Measurements from ENCODE around the gene BRSK1.

Gene BRSK1

DNA sequence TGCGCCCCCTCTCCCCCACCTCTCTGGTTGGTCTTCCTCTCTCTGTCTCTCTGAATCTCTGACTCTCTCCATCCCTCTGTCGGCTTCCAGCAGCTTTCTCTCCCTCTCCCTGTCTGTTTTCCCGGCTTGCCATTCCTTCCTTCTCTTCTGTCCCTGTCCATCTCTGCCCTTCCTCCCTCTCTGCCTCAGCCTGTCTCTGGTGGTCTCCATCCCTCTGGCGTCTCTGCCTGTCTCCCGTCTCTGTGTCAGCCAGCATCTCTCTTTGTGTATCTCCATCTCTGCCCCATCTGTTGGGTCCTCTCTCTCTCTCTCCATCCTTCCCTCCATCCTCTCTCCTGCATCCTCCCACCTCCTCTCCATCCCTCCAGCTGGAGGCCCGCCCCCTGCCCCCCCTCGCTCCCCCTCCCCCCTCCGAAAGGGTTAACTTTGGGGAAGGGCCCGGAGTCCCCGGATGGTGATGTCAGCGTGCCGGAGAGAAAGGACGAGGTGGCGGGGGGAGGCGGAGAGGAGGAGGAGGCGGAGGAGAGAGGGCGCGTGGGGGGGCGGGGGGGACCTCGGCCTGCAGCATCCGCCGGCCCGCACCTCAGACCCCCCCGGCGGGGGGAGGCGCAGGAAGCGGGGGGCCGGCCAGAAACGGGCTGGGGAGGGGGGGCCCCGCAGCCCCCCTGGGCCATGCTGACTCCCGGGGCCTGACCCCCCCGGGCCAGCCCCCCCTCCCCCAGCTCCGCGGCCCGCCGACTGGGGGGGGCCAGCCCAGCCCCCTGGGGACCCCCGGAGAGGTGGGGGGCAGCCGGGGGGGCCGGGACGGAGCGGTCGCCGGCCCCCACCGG, at the start of gene BRSK1:
TSS of gene BRSK1 (plus strand) at position 450 of the 830 bp plus-strand sequence. CDS start 446 bp downstream, outside the sequence.
- DNase-seq (ENCODE audit: low spot score), result peak; percentile 42

DNA sequence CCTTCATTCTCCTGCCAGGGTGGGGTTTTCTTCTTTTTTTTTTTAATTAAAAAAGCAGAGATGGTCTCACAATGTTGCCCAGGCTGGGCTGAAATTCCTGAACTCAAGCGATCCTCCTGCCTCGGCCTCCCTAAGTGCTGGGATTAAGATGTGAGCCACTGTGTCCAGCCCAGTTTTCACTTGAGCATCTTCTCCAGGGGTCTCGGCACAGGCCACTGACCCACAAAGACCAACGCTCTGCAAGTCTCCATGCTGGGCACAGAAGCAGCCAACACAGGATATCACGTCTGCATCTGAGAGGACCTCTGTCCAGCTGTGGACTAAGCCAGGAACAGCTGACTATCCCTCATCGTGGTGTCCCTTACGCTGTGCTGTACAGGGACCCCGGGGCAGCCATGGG, 45.8 kb upstream of the BRSK1 start:
- DNase-seq (ENCODE audit: low spot score), result no peak

DNA sequence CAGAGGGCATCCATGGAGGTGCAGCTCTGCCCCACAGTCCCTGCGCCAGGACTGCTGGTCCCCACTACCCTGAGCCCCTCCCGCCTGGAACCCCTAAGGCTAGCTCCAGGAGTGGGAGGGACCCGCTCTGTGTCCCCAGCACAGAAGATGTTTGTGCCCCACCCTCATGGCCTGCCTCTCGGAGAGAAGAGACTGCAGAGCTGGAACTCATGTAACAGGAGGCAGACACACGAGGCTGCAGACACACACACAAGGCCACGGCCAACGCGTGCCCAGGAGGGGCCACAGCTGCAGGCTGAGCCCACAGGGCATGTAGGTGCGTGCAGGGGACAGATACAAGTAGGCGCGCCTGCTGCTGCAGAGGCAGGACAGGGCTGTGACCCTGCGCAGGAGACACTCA, 44.8 kb upstream of the BRSK1 start:
- DNase-seq (ENCODE audit: low spot score), result no peak

DNA sequence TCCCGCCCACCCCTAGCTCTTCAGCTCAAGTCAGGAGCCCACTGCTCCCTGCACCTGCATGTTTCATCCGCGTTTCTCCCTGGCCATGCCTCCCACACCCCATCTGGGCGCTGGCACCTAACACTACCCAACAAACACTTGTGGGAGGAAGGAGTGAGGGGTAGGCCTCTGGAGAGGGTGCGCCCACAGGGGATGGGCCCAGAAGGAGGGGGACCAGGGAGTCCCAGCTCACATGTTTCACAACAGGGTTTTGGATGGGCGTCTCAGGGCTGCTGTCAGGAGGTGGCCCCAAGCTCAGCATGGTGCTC, 43.1 kb upstream of the BRSK1 start:
- no peak for DNase-seq (ENCODE audit: low spot score)

DNA sequence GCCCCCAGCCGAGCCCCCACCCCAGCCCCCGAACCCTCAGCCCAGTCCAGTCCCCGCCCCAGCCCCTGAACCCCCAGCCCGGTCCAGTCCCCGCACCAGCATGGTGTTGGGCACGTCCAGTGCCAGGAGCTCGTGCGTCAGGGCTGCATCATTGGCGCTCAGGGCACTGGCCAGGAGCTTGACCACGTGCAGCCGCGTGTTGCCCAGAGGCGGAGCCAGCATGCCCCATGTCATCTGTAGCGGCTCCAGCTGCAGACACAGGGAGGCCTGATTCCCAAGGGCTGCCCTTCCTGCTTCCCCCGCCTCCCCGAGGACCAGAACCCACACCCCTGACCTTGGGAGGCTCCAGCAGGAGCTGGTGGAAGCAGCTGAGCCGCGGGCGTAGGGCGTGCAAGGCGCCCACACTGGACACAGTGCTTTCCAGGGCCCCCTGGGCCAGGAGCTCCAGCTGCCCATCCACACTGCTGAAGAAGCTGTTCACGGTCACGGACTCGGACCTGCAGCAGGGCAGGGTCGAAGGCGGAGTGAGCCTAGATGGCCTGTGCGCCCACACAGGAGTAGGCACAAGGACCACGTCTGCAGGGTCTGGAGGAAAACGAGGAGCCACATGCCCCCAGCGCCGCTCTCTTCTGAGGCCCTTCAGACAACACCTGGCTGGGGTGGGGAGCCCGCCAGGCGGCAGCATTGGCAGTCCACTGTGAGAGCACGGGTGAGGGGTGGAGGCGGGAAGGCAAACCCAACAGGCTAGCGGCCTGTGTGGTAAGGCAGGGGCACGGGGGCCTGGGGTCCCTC, 42.5 kb upstream of the BRSK1 start:
- DNase-seq (ENCODE audit: low spot score), result no peak

DNA sequence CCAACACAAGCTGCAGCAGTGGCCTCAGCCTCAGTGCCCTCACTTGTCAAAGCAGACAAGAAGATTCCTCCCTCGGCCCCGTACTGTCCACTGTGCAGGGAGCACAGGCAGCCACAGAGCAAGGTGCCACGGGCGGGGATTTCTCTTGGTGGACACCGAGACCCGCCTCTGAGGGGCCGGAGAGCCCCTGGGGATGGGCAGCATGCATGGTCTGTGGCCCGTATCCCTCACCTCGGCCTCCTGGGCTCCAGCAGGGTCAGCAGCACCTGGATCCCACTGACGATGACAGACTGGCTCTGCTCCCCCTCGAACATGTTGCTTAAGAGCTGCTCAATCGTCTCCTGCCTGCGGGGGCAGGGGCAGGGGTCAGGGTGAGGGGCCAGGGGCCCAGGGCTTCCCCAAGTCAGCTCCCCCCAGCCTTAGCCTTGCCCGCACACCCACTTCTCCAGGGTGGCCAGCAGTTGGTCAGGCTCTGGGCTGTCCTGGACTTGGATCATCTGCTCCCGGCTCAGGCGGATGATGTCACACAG, 41.8 kb upstream of the BRSK1 start:
- no peak for DNase-seq (ENCODE audit: low spot score)

DNA sequence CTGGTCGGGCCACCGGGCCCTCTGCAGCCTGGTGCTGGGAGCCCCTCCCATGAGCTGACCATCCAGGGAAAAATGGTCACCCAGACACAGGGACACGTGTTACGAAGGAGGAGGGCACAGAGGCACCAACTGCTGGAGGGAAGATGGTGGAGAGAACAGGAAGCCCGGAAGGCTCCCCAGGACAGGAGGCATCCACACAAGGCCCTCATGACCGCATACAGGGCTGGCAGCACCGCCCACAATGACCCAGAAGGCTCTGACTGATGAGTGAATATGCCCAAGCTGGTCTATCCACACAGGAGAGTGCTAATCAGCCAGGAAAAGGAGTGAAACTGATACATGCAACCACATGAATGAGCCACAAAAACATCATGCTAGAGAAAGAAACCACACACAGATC, 41.3 kb upstream of the BRSK1 start:
- DNase-seq (ENCODE audit: low spot score), result no peak

DNA sequence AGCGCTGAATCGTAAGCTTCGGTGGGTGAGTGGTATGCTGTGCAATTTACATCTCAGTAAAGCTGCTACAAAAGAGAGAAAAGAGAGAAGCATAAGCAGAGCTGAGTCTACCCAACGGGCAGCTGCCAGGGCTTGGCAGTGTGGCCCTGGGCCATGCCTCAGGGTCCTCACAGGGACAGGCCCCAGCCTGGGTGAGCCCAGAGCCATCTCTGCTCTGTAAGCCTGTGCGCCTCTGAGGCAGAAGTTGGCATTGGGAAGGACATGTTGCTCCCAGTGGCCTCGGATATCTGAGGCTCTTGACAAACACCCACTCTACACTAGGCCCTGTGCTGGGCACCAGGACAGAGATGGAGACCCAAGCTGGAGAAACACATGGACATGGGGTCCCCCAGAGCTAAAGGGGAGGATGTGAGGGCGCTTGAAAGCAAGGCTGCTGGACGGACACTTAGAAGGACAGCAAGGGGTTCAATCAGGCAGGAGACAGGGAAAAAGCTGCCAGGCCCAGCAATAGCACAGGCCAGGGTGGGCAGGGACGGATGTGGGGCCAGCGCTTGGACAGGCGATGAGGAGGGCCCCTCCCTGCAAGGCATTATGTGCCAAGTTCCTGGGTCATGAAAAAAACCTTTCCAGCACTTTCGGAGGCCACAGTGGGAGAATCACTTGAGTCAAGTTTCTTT, 39.7 kb upstream of the BRSK1 start:
- DNase-seq (ENCODE audit: low spot score), result no peak

DNA sequence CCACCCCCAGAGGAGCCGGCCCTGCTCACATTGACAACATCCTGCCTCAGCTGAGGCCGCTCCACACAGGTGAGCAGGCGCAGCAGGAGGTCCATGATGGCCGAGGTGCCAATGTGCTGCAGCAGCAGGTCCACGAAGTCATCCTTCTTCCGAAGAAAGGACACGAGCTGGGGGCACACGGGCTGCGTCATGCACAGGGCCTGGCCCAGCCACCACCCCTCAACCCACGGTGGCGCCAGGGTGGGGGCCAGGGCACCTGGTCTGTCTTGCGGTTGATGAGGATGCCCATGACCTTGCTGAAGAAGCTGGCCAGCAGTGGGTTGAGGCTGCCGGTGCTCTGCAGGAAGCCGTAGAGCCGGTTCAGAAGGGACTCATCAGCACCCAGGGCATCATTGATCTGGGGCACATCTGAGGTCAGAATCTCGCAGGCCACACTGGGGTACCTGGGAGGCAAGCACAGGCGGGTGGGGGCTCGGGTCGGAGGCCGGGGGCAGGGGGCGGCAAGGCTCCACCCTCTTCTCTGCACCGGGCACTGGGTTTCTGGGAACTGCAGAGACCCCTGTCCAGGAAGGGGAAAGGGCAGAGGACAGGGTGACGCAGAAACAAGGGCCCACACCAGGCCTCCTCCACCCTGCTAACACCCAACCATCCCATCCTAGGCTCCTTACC, 38.4 kb upstream of the BRSK1 start:
- no peak for DNase-seq (ENCODE audit: low spot score)

DNA sequence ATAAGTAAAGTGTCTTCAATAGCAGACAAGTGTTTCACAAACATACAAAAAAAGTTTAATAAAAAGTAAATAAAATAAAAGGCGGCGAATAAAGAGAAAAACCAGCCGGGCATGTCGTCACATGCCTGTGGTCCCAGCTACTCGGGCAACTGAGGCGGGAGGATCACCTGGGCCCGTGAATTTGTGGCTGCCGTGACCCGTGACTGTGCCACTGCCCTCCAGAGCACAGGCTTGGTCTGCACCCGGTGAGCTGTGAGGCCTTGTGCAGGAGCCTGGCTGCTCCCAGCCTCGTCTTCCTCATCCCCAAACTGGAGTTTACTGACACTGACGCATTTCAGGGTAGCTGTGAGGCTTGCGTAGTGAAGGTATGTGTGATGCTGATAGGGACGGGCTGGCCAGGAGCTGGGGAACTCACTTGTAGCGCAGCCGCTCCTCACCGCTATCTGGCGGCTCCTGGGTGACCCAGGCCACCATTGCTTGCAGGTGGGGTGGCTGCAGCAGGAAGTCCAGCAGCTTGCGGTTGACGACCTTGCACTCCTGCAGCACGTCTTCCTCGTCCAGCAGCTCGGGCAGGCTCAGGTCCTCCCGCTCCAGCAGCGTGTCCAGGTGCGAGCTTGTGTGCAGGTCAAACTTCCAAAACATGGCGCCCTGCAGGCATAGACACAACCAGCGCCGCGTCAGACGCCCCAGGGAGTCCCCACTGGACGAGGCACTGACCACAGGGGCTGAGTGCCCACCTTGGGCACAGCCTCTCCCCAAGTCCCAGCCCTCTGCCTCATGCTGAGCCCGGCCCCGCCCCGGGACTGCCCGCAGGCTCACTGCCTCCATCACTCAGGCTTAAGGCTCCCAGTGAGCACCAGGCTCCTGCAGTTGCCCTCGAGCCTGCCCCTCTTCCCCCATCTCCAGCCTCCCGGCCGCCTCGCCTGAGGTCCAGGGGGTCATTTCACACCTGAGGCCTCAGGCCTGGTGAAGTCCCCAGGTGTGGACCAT, 37.0 kb upstream of the BRSK1 start:
- no peak for DNase-seq (ENCODE audit: low spot score)

DNA sequence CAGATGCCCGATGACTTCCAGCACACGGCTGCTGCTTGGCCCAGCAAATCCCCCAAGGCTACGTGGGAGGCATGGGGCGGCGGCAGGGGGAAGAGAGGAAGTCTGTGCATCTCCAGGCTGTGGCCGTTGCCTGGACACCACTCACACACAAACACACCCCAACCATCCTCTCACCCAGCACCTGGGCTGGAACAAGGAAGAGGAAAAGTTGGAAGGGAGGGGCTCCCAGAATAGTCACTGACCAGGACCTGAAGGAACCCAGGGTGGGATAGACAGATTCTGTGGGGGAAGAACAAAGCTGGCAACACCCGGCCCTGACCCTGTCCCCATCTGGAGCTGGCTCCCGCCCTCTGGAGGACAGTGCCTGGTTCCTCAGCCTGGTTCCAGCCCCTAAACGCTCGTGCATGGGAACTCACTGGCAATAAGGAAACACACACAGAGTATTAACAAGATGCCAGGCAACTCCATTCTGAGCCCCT, 36.1 kb upstream of the BRSK1 start:
- DNase-seq (ENCODE audit: low spot score), result no peak

DNA sequence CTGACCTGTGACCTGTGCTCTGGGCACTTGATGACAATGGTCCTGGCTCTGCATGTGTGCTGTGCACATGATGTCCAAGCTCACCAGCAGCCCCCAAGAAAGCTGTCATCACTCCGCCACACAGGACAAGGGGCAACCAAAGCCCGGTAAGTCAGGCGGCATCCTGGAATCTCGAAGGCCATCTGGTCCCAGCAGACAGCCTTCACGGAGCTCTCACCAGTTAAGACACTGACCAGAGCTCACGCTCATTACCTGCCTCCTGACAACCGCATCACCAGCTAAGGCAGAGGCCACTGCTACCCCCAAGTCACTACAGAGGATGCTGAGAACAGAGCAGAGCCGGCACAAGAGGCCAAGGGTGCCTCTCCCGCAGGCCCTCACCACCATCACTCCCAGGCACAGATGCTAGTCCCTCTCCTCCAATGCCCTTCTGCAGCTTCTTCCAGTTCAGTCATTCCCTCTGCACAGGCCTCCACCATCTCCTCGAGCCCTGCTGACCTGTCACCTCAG, 35.6 kb upstream of the BRSK1 start:
- DNase-seq (ENCODE audit: low spot score), result no peak

DNA sequence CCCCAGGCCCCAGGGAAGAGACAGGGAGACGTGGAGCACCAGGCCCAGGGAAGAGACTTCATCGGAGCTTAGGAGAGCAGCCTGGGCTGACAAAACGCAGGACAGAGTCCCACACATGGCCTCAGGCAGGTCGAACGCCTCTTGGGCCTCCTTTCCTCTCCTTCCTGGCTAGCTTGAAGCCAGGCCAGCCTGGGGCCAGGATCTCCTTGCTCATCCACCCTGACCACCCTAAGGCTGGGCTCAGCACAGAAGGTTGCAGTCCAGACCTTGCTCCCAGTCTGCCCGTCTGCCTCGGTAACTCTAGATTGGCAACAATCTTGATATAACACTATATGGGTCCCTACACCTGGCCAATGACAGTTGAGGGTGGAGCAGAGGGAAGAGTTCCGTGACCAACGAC, 35.1 kb upstream of the BRSK1 start:
- DNase-seq (ENCODE audit: low spot score), result no peak

DNA sequence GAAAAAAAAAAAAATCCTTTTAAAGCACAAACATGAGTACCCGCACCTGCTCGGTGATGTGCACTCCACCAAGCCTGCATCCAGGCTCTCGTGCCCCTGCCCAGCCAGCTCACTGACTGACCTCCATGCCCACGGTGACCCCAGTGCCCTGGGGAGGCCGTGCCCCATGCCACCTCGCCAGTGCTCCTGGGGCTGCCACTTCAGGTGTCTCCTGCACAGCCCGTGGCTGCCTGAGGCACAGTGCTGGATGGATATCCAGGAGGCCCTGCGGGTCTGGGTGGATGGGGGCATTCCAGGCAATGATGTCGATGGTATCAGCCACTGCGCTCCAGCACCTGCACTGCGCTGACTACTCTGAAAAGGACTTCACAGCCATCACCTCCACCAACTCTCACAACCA, 34.0 kb upstream of the BRSK1 start:
- no peak for DNase-seq (ENCODE audit: low spot score)

DNA sequence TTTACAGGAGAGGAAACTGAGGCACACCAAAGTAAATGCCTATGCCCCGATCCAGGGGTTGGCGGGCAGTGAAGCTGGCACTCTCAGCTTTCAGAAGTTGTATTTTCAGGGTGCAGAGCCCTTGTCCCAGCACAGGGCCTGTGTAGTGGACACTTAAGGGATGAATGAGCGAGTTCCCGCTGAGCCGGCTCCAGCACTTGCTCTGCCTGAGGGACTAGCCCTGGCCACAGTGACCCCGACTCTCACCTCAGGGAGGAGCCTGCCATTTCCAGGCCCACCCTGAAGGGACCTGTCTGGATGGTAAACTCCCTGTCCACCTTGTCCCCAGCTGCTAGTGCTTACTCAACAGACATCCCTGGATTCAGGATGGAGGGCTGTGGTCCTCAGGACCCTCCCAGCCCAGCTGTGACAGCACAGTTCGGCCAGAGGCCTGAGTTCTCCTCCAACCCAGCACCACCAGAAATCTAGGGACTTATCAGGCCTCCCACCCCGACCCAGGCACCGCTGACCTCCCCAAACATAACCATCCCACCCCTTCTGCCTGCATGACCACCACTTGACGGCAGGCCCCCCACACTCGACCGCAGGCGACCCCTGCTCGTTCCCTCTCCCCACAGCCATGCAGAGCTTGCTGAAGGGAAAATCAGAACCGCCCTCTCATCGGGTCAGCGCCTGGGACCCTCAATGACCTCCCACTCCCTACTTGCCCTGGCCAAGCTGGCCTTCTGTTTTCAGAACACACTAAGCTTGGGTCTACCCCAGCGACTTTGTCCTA, 33.3 kb upstream of the BRSK1 start:
- no peak for DNase-seq (ENCODE audit: low spot score)

DNA sequence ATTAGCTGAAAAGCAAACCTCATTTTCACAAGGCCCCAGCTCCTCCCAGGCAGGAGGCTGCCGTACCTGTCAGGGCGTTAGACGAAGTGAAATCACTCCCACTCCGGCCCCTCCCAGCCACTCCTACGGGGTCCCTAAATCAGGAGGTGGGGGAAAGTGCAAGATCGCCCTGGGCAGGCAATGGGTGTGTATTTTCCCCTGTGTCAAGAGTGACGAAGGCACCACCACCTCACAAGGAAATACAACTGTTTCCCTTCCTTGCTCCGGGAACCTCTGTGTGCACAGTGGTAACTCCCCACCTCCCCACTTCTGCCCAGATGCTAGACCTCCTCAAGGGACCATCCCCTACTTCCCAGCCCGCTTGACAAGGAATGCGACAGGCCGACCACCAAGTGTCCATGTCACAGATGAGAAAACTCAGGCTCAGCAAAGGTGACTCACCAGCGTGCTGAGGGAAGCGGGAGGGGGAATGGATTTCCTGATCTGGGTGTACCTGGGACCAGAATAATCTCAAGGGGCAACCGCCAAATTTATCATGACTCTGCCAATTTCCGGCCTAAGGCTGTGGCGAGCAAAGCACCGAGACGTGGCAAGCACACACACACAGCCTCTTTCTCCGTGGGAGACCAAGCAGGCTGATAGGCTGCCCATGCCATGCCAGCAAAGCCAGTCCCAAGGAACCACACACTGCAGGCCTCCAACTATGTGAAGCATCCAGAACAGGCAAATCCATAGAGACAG, 32.3 kb upstream of the BRSK1 start:
- DNase-seq (ENCODE audit: low spot score), result peak; percentile 66

DNA sequence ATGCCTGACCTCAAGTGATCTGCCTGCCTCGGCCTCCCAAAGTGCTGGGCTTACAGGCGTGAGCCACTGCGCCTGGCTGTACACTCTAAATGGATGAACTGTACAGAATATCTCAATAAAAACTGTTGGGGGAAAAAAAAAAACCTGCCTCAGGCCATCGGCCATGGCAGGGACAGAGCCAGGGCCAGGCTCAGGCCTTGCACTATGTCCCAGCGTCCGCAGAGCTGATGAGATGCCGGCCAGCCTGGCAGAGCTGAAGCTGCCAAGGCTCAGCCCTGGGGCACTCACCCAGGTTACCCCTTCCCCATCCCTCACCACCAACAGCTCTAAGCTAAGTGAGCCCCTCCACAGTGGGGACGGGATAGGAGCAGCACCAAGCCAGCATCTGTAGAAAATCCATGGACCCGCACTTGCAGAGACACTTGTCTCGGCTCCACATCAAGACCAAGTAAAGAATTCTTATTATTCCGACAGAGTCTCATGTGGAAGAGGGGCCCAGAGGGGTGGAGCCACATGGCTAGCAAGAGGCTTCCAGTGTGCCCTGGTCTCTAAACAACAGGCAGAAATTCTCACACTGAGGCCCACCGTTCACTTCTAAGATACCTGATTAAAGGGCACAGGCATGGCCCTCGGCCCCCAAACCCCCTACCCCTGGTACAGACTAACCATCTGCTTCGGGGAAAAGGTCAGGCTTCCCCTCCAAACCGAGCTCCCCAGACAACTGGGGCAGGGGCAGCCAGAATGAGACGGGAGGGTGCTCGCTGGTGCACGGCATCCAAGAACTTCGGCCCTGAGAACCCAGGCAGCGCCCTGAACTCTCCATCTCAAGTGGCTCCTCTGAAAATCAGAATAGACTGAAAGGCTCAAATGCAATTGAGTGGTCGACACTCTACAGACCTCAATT, 30.8 kb upstream of the BRSK1 start:
- no peak for DNase-seq (ENCODE audit: low spot score)

All from CD4-positive, alpha-beta T cell treated with Interleukin-15 for 4 hours (primary cell).